Activated naive CD8-positive, alpha-beta T cell treated with anti-CD3 and anti-CD28 coated beads, Interleukin-2, amount 10 ng/mL, durations not matched to agents 7 days and 5 days (primary cell): ENCODE measurements around the gene YPEL1. TPM values are rescaled to one million over a fixed set of nuclear protein-coding genes. Genes with fewer than 3 reads are reported as not detected.
"Not testable (repeated sequence)": the region's sequence is repeated elsewhere in the genome, so short reads cannot be mapped to it uniquely, and the experiment has no call there.

Experiments used
- ATAC-seq: fragments of 150-1000 bp; cut with Tn5 transposase; one replicate; pipeline ENCODE4 v1.10.0; 2021; ENCODE audit warnings: low read depth, moderate library complexity
- POLR2A ChIA-PET: fragments of 350-600 bp; sonication (Branson Sonifier 250); formaldehyde crosslinking; loops from one replicate; lab custom pipeline; 2021; ENCODE audit warnings: antibody characterized with exemption; lab: Charles Lee
- DNase-seq: peaks from one replicate; pipeline ENCODE4 v3.0.0; 2021
- H3K27ac Mint-ChIP-seq: one replicate; pipeline ENCODE4 v1.8.0; 2022; ENCODE audit warnings: mild to moderate bottlenecking, mixed read lengths
- H3K27me3 Mint-ChIP-seq: one replicate; pipeline ENCODE4 v1.8.0; 2022; ENCODE audit warnings: mild to moderate bottlenecking, moderate library complexity, mixed read lengths
- H3K36me3 Mint-ChIP-seq: one replicate; pipeline ENCODE4 v1.8.0; 2021; ENCODE audit warnings: mild to moderate bottlenecking, mixed read lengths
- H3K4me1 Mint-ChIP-seq: one replicate; pipeline ENCODE4 v1.8.0; 2021; ENCODE audit warnings: mixed read lengths
- H3K4me3 Mint-ChIP-seq: one replicate; pipeline ENCODE4 v1.8.0; 2022; ENCODE audit warnings: mild to moderate bottlenecking, moderate library complexity, mixed read lengths
- H3K9me3 Mint-ChIP-seq: one replicate; pipeline ENCODE4 v1.8.0; 2021; ENCODE audit warnings: mixed read lengths
- total RNA-seq, 2 experiments: library from RNA; stranded (reverse); gene quantifications; one replicate each; pipeline ENCODE4 v1.2.3, GENCODE V29; 2021

Gene YPEL1
- total RNA-seq, 2 experiments from 2014 or later: 14.7 to 14.9 TPM

DNA sequence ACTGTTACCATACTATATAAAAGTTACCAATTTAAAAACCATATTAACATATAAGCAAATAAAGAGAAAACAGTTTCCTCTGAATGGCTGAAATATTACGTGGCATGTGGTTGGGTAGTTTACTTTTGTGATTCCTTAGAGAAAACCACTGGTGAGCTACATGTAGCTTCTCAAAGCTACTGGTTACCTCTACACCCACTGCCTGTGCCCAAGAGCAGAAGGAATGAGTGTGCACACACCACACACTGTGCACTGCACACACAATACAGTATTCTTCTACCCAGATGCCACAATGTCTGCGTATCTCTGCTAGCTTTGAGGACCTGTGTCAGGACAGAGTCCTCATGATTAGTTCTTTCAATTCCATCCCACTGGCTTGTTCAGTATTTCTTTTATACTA lies 25.5 kb upstream of the YPEL1 start:
- peaks cover 47% of the 10 kb centered on the region for H3K36me3 Mint-ChIP-seq
- ATAC-seq: no peak
- no peak overlapping the region for H3K4me3 Mint-ChIP-seq
- H3K9me3 Mint-ChIP-seq: no peaks in the 10 kb centered on the region
- POLR2A ChIA-PET: no interaction called here
- H3K27ac Mint-ChIP-seq: no peak overlapping the region
- H3K27me3 Mint-ChIP-seq: no peaks in the 10 kb centered on the region
- no peak for DNase-seq
- H3K4me1 Mint-ChIP-seq: peaks cover 56% of the 10 kb centered on the region

DNA sequence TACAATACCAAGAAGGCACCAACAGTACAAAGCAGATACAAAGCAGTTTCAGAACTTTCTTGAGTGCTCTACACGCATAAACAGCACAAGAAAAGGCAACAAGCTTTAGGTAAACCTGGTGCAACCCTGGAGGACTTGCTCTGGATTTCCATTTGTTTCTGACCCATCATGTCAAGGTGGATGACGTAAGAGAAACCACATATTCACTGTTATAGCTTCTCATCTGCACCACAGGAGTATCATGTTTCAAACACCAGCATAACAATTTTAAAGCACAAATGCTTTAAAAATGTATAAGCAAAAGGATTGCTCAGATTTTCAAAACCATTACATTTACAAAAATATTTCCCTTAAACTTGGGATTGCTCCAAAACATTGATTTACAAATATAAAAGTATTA lies 25.0 kb upstream of the YPEL1 start:
- ATAC-seq (no peak), DNase-seq (no peak)
- POLR2A ChIA-PET: no interaction called here
- H3K27me3 Mint-ChIP-seq: no peaks in the 10 kb centered on the region
- no peaks in the 10 kb centered on the region for H3K9me3 Mint-ChIP-seq
- peaks cover 51% of the 10 kb centered on the region for H3K4me1 Mint-ChIP-seq
- no peak overlapping the region for H3K27ac Mint-ChIP-seq
- H3K36me3 Mint-ChIP-seq: peaks cover 45% of the 10 kb centered on the region
- H3K4me3 Mint-ChIP-seq: no peak overlapping the region

DNA sequence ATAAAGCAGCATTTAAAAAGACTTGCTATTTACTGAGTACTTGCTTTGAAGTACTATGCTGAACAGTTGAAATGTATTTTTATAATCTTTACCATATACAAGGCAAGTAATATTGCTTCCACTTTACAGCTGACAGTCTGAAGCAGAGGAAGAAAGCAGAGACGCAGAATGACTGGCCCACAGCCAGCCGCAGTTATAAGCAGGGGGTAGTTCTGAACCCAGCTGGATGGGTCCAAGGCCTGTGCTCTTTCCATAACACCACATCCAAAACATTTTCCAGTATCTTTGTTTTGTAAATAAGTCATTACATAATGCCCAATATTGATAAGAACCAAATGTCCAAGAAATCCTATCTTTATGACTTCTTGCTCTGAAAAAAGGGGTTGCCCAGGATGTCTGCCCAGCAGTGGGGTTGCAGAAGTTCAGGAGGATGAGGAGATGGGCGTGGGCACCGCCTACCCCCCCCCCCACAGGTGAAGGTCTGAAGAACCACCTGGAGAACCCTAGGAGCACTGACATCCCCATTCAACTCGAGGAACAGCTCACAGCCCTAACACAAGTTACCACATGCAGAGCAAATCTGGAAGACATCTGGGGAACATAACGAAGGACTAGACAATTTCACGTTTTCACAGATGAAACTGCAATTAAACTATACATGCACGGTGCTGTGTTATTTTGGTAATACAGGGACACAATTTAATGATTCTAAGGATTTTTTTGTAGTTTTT lies 24.2 kb upstream of the YPEL1 start:
- peaks cover 43% of the 10 kb centered on the region for H3K36me3 Mint-ChIP-seq
- DNase-seq: no peak
- ATAC-seq: no peak
- H3K27me3 Mint-ChIP-seq: no peaks in the 10 kb centered on the region
- no peak overlapping the region for H3K27ac Mint-ChIP-seq
- no peak overlapping the region for H3K4me3 Mint-ChIP-seq
- peaks cover 46% of the 10 kb centered on the region for H3K4me1 Mint-ChIP-seq
- H3K9me3 Mint-ChIP-seq: no peaks in the 10 kb centered on the region
- POLR2A ChIA-PET: no interaction called here

DNA sequence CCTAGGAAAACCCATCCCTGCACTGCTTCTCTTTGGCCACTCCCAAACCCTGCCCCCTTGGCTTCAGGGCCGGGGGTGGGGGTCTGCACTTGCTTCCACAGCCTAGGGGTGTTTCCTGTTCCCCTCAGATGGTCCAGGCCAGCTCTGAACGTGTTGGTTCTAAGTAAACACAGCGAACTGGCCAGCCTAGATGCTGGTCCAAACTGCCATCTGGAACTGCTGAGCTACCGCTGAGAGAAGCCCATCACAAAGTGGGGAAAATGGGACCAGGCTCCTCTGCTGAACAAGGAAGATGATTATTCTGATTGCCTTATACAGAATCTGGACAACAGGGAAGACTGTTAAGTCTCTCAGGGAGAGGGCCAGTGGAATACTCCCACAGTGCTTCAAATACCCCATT lies 23.5 kb upstream of the YPEL1 start:
- Mint-ChIP-seq H3K4me3 (no peak overlapping the region), H3K4me1 (peaks cover 39% of the 10 kb centered on the region), H3K9me3 (no peaks in the 10 kb centered on the region), H3K27ac (no peak overlapping the region), H3K27me3 (no peaks in the 10 kb centered on the region), H3K36me3 (peaks cover 38% of the 10 kb centered on the region)
- no peak for ATAC-seq
- DNase-seq: no peak
- POLR2A ChIA-PET: no interaction called here

DNA sequence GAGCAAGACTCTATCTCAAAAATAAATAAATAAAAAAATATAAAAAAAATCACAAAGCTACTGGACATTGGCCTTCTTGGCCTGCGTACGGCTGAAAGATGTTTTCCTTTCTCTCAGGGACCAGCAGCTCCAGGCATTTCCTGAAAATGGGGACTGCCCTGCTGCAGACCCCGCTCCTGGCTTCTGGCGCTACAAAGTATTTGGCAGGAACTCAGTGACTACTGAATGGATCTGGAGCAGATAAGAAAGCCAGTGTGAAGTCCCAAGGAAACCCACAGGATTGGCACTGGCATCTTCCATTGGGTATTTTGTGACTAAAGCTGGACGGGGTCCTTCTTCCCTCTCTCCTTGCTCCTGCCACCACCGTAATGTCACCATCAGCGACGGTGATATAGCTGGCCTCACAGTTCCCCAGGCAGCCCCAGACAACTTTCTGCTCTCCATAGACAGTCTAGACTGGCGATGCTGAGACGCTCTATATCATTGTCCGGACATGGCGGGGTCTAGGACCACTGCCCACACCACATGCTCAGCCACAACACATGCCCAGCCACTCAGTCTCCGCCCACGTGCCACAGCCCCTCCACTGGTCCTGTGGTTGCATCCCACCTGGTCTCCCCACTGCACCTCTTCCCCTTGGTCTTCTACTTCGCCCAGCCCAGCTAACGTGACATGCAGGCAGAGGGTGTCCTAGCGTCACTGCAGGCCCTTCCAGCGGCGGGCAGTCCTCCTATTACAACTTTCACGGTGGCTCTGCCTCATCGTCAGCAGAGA lies 22.7 kb upstream of the YPEL1 start:
- DNase-seq (no peak), ATAC-seq (no peak)
- no peak overlapping the region for H3K4me3 Mint-ChIP-seq
- H3K27me3 Mint-ChIP-seq: no peaks in the 10 kb centered on the region
- no peaks in the 10 kb centered on the region for H3K9me3 Mint-ChIP-seq
- POLR2A ChIA-PET: no interaction called here
- H3K27ac Mint-ChIP-seq: peak overlapping the region; percentile 67
- peaks cover 33% of the 10 kb centered on the region for H3K36me3 Mint-ChIP-seq
- peaks cover 30% of the 10 kb centered on the region for H3K4me1 Mint-ChIP-seq

DNA sequence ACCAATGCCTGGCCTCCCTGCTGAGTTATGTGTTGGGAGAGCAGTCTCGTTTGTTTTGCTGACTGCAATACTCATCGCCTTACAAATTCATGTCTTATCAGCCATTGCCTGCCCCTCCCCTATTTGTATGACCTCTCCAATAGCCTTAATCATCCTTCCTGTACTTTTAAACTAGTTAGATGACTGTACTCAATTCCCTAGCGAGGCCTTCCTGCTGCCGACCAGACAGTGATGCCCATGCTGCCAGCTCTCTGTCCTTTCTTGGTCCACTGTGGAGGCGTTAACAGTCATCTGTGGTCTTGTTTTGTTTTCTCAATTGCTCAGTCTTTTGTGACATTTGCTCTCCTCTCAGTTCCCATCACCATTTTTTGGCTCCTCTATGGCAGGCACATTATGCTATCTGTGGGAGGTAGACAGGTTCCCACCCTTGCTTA lies 20.3 kb upstream of the YPEL1 start:
- H3K4me1 Mint-ChIP-seq: peaks cover 13% of the 10 kb centered on the region
- H3K4me3 Mint-ChIP-seq: no peak overlapping the region
- H3K9me3 Mint-ChIP-seq: no peaks in the 10 kb centered on the region
- no peaks in the 10 kb centered on the region for H3K27me3 Mint-ChIP-seq
- H3K27ac Mint-ChIP-seq: no peak overlapping the region
- DNase-seq (no peak), ATAC-seq (no peak)
- peaks cover 18% of the 10 kb centered on the region for H3K36me3 Mint-ChIP-seq
- POLR2A ChIA-PET: no interaction called here

DNA sequence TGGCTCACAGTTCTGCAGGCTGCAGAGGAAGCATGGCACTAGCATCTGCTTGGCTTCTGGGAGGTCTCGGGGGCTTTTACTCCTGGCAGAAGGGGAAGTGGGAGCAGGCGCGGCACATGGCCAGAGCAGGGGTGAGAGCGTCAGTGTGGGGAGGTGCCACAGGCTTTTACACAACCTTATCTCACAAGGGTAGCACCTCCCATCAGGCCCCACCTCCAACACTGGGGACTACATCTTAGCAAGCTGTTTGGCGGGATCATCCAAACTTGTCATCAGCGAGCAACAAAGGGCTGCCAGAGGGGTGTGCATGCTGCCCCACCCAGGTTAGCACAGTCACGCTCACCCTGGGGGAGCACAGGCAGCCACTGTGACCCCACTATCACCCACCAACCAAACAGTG lies 18.9 kb upstream of the YPEL1 start:
- Mint-ChIP-seq H3K4me1 (peaks cover 8% of the 10 kb centered on the region), H3K27ac (no peak overlapping the region), H3K27me3 (no peaks in the 10 kb centered on the region), H3K36me3 (peaks cover 15% of the 10 kb centered on the region), H3K9me3 (no peaks in the 10 kb centered on the region), H3K4me3 (no peak overlapping the region)
- POLR2A ChIA-PET: no interaction called here
- DNase-seq (no peak), ATAC-seq (no peak)

DNA sequence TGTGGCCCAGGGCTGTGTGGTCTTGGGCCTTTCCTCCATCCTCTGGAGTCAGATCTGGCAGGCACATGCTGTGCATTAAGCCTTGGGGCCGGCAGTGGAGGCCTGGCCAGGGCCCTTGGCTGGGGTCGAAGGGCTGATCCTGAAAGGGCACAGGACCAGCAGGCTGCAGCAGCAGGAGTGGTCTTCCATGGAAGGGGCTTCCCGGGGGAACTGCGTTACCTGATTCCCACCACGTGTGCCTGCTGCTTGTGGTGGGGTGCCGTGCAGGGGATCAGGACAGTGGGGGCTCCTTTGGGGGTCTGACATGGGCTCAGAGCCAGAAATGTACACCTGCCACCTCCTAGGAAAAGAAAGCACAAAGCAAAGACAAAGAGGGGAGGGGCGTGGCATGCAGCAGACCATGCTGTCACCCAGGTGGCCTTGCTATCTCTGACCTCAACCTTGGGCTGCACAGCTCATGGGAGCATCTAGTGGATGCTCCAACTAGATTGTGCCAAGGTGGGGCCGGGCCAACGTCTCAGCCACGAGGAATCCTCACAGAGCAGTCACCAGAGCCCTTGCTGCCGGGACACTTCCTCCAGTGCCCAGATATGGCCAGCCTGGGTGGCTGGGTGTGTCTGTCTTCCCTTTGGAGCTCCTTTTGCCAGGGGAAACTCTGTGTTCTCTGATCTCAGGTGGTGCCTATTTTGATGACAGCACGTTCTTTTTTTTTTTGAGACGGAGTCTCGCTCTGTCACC lies 17.9 kb upstream of the YPEL1 start:
- H3K36me3 Mint-ChIP-seq: peaks cover 9% of the 10 kb centered on the region
- H3K27me3 Mint-ChIP-seq: no peaks in the 10 kb centered on the region
- ATAC-seq: no peak
- no peak overlapping the region for H3K4me3 Mint-ChIP-seq
- POLR2A ChIA-PET: no interaction called here
- no peak overlapping the region for H3K27ac Mint-ChIP-seq
- H3K4me1 Mint-ChIP-seq: peaks cover 5% of the 10 kb centered on the region
- no peaks in the 10 kb centered on the region for H3K9me3 Mint-ChIP-seq
- DNase-seq: no peak

DNA sequence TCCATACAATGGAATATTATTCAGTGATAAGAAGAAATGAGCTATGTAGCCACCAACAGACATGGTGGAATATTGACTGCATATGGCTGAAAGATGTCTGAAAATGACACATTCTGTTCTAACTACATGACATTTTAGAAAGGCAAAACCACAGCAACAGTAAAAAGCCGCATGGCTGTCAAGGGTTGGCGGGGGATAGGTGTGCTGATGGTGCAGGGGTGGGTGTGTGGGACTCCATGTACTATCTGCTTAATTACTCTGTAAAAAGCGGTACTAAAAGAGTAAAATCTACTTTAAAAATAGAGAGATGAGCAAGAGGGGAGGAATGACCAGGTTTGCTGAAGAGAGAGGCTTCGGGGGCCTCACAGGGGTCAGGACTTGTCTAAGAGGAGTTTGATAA lies 16.7 kb upstream of the YPEL1 start:
- Mint-ChIP-seq H3K4me3 (no peak overlapping the region), H3K9me3 (no peaks in the 10 kb centered on the region), H3K27ac (no peak overlapping the region), H3K36me3 (peaks cover 3% of the 10 kb centered on the region), H3K4me1 (peaks cover 2% of the 10 kb centered on the region), H3K27me3 (no peaks in the 10 kb centered on the region)
- DNase-seq: no peak
- ATAC-seq: no peak
- POLR2A ChIA-PET: no interaction called here

DNA sequence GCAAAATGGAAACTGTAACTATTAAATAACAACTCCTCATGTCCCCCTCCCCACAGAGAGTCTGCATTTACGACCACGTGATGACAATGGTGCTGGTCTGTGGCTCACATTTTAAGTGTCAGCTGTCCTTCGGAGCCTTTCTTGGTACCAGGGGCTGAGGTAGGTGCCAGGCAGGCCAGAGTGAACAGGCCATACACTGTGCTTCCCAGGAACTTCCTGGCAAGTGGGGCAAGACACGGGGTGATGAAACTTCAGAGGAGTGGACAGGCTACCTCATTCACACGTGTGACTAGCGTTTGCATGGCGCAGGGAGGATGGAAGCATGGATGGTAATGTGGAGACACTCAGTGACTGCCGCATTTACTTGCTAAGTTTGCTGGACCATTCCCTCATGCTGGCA lies 10.4 kb upstream of the YPEL1 start:
- no peaks in the 10 kb centered on the region for H3K27me3 Mint-ChIP-seq
- no peaks in the 10 kb centered on the region for H3K4me1 Mint-ChIP-seq
- no peak overlapping the region for H3K27ac Mint-ChIP-seq
- POLR2A ChIA-PET: no interaction called here
- ATAC-seq (no peak), DNase-seq (no peak)
- no peaks in the 10 kb centered on the region for H3K36me3 Mint-ChIP-seq
- no peaks in the 10 kb centered on the region for H3K9me3 Mint-ChIP-seq
- no peak overlapping the region for H3K4me3 Mint-ChIP-seq

DNA sequence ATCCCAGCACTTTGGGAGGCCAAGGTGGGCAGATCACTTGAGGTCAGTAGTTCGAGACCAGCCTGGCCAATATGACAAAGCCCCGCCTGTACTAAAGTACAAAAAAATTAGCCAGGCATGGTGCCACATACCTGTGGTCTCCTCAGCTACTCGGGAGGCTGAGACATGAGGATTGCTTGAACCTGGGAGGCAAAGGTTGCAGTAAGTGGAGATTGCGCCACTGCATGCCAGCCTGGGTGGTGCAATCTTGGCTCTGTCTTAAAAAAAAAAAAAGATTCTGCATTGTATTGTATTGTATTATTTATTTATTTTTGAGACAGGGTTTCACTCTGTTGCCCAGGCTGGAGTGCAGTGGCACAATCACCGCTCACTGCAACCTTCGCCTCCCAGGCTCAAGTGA lies 9.3 kb upstream of the YPEL1 start:
- ATAC-seq, H3K4me3 Mint-ChIP-seq, H3K27me3 Mint-ChIP-seq, DNase-seq, H3K27ac Mint-ChIP-seq, H3K36me3 Mint-ChIP-seq, H3K4me1 Mint-ChIP-seq, H3K9me3 Mint-ChIP-seq: not testable (repeated sequence)
- POLR2A ChIA-PET: interaction anchor here (0.7 kb wide), 1 partner anchor 1237 kb away, joined by 3 read pairs; the partner anchor contains the start of gene MED15

DNA sequence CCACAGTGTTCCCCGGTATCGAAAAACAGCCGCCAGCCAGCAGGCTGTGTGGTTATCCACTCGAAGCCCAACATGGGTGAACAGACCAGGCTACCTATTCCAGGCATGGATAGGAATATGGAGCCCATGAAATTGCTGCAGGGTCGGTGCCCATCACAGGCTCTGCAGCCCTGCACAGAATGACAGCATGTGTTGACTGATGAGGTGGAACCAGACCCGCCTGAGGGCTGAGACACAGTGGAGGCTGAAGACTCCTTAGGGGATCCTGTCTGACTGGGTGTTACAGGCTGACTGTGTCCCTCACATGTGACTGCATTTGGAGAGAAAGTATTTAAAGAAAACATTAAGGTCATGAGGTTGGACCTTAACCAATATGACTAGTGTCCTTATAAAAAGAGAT lies 6.2 kb upstream of the YPEL1 start:
- Mint-ChIP-seq H3K4me1 (peaks cover 3% of the 10 kb centered on the region), H3K27me3 (peaks cover 24% of the 10 kb centered on the region), H3K9me3 (no peaks in the 10 kb centered on the region), H3K27ac (no peak overlapping the region), H3K4me3 (no peak overlapping the region), H3K36me3 (no peaks in the 10 kb centered on the region)
- no peak for ATAC-seq
- no peak for DNase-seq
- POLR2A ChIA-PET: no interaction called here

DNA sequence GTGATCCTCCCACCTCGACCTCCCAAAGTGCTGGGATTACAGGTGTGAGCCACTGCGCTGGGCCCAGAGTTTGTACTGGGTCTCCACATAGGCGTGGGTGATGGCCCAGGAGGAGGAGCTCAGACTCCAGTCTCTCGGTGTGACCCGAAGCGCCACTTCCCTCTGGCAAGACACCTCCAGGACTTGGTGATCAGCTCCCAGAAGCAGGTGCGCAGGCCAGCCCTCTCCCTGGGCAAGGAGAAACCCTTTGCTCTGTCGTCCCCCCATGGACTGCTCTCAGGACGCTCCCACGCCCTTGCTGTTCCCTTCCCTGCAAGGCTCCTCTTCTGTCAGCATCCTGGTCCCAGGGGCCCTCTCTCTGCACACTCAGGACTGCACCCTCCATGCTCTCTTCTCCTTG lies 5.5 kb upstream of the YPEL1 start:
- no peaks in the 10 kb centered on the region for H3K9me3 Mint-ChIP-seq
- ATAC-seq: no peak
- no peak overlapping the region for H3K4me3 Mint-ChIP-seq
- H3K27me3 Mint-ChIP-seq: peaks cover 27% of the 10 kb centered on the region
- DNase-seq: no peak
- H3K27ac Mint-ChIP-seq: no peak overlapping the region
- POLR2A ChIA-PET: no interaction called here
- no peaks in the 10 kb centered on the region for H3K36me3 Mint-ChIP-seq
- peaks cover 3% of the 10 kb centered on the region for H3K4me1 Mint-ChIP-seq
